ENCODE measurements around the gene LAMTOR1.

Gene LAMTOR1

GRCh38 chr11:72119198-72119597, 16.1 kb upstream of the LAMTOR1 start:
- no peak for DNase-seq (ENCODE audit: low read depth in 3 of 3)

DNA sequence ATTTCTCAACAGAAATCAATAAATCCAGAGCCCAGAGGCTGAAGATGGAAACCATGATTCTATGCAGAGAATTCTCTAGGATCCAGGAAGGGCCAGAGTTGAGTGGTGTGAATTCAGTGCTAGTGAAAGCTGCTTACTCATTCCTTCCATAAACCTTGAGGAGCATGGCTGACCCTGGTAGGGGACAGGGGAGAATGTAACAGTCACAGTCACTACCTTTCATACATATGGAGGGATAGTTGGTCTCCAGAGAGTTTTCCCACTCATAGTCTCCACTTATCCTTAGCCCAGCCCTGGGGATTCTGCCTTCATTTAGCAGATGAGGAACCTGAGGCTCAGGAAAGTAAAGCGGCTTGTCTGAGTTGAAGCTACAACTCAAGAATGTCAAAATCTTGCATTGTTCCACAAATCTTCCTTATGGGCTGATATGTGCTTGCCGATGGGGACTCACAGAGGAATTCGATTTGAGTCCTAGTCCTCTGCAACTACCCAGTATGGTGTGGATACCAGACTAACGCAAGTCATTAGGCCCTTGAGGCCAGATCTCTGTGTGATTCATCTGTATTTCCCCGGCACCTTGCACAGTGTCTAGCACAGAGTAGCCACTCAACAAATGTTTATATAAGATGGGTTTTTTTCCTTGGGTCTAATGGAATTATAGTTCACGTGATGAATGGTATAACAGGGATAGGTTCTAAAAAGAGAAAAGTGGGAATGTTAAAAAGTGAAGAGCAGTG, 13.1 kb upstream of the LAMTOR1 start:
- DNase-seq (ENCODE audit: low read depth in 3 of 3) = no peak

DNA sequence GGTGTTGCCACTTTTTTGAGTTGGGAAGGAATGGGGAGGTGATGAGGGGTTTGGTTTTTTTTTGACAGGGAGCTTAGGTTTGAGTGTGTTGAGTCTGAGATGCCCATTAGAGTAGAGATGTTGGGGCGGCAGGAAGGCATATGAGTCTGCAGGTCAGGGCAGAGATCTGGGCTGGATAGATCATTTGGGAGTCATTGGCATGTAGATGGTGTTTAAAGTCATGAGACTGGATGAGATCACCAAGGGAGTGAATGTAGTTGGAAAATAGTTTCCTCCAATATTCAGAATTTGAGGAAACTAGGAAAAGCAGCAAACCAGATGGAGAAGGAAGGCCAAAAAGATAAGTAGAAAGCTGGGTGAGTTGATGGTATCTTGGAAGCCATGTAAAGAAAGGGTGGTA, 11.5 kb upstream of the LAMTOR1 start:
- no peak for DNase-seq (ENCODE audit: low read depth in 3 of 3)

DNA sequence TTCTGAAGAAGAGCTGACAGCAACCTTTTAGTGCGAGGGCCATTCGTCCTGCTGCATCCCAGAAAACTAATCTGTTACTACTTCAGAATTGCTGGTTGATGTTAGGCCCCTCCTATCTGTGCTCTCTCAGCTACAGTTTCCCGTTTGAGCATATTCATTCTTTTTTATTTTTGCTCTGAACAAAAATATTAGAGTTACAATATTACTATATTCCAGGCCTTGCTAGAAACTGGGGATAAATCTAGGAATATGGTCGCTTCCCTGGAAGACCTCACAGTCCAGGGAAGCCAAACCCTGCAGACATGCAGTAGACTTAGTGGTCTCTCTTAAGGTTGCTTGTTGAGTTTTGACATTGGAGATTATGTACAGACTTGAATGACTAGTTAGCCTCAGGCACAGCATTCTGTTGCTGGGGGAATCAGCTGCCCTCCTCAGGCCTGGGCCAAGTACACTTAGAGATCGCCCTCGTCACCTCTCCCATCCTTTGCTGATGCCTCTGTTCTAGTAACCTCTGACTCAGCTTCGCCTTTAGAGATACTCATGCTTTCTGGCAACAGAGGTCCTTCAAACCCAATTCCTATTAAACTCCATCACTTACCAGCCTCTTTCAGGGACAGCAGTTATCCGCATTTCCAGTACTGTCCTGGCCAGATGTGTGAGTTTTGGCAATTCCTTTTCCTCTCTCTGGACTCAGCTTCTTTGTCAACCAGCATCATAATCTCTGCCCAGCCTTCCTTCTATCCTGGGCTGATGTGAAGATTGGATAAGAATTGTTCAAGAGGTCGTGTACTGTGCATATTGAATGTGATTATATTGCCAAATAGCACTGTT, 10.1 kb upstream of the LAMTOR1 start:
- no peak for DNase-seq (ENCODE audit: low read depth in 3 of 3)

DNA sequence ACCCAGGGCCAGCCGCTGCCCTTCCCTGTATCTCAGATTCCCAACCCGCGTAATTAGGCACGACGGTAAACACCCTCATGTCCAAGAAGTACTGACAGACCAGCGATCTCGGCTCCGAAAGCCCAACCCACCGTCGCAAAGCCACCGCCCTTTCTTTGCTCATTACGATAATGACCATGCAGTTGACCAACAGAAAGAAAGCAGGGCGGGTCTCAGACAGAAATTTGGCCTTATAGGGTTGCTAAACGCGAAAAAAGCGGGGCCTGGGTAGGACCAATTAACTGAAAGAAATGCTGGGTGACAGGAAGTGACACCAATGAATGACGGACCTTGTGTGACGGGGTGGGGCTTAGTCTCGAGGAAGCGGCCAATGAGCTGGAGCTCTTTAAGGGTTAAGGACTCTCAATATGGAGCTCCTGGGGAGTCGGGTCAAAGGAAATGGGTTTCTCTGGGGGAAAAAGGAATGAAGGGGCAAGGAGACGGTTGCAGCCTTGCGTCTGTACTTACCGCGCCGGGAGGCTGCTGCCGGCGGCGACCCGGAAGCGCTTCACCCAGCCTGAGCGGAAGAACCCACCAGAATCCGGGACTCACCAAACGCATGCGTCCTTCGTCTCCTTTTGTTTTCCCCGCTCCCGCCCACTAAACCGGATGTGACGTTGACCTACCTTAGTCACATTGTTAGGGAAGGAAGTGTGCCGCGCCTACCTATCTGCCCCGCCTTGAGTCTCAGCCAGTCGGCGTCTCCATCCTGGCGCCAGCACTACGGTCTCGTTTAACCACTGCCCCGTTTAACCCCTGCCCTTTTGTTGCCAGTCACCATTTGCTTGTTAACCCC, 9.3 kb upstream of the LAMTOR1 start, which contains the start of gene ANAPC15:
ANAPC15 (minus strand) TSS at position 553 of the 835 bp plus-strand sequence. CDS start 1,419 bp downstream, outside the sequence.
- DNase-seq (ENCODE audit: low read depth in 3 of 3) = peak; percentile 89 to 97 (median 97)

GRCh38 chr11:72111300-72112142, 8.4 kb upstream of the LAMTOR1 start:
- no peak for DNase-seq (ENCODE audit: low read depth in 3 of 3)

DNA sequence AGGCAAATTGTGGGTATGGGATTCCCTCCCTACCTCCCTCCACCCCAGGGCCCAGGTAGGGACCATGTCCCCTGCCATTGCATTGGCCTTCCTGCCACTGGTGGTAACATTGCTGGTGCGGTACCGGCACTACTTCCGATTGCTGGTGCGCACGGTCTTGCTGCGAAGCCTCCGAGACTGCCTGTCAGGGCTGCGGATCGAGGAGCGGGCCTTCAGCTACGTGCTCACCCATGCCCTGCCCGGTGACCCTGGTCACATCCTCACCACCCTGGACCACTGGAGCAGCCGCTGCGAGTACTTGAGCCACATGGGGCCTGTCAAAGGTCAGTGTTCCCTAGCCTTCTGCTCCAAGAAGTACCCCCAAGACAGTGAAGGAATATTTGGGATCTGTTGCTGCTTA, 2.8 kb upstream of the LAMTOR1 start, which contains the start of gene TOMT:
TOMT (plus strand) TSS at position 37 of the 400 bp plus-strand sequence; CDS start at position 65, 28 bp downstream.
- DNase-seq (ENCODE audit: low read depth in 3 of 3) = no peak

DNA sequence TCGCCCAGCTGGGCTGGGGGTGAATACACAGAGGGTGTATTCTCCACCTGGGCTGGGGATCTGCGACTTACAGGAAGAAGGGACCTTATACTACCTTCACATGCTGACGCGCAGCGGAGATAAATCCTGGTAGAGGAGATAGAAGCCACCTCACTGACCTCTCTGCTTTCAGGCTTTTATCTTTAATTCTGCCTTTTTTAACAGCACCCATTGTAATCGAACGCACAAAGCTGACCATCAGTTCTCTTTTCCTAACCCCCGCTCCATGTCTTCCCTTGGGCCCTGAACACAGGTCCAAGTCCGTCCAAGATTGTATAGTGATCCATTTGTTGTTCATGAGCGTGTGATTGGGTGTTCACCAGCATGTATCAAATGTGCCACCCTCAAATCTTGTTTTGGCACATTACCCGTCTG, 664 bp upstream of the LAMTOR1 start:
- no peak for DNase-seq (ENCODE audit: low read depth in 3 of 3)

- no peak for DNase-seq (ENCODE audit: low read depth in 3 of 3)
Observed at GRCh38 chr11:72102631-72102945, 509 bp downstream of the LAMTOR1 start.

GRCh38 chr11:72102162-72102561, 935 bp downstream of the LAMTOR1 start:
- DNase-seq (ENCODE audit: low read depth in 3 of 3) = no peak

DNA sequence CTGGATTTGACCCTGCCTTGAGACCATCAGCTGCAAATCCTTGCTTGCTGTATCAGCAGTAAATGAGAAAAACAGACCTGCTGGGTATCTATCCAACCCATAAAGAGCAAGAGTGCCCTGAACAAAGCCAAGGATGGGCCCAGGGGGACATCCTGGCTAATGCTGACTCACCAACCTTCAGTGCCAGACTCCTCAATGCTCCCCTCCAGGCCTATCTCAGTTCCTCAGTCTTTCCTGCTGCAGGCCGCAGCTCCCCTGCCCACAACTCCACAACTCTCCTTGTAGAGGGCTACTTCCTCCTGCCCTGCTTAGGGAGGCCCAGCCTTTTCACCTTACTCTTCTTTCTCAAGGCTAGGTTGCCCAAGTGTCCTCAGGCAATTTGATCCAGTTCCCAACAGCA, 2.6 kb downstream of the LAMTOR1 start:
- no peak for DNase-seq (ENCODE audit: low read depth in 3 of 3)

DNA sequence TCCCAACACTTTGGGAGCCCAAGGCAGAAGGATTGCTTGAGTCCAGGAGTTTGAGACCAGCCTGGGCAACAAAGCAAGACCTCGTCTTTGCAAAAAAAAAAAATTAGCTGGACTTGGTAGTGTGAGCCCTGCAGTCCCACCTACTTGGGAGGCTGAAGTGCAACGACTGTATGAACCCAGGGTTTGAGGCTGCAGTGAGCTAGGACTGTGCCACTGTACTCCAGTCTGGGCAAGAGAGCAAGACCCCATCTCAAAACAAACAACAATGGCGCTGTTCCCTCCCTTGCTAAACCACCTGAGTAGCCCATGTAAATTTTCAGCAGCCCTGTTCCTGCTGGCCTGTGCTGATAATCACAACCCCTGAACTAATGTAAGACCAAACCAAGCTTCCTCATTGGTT, 3.1 kb downstream of the LAMTOR1 start:
- DNase-seq (ENCODE audit: low read depth in 3 of 3) = no peak

- DNase-seq (ENCODE audit: low read depth in 3 of 3) = no peak
Observed at GRCh38 chr11:72098741-72099140, 4.4 kb downstream of the LAMTOR1 start.

GRCh38 chr11:72091292-72091691, 11.8 kb downstream of the LAMTOR1 start:
- peak; percentile 29 to 56 (median 52) for DNase-seq (ENCODE audit: low read depth in 3 of 3)

DNA sequence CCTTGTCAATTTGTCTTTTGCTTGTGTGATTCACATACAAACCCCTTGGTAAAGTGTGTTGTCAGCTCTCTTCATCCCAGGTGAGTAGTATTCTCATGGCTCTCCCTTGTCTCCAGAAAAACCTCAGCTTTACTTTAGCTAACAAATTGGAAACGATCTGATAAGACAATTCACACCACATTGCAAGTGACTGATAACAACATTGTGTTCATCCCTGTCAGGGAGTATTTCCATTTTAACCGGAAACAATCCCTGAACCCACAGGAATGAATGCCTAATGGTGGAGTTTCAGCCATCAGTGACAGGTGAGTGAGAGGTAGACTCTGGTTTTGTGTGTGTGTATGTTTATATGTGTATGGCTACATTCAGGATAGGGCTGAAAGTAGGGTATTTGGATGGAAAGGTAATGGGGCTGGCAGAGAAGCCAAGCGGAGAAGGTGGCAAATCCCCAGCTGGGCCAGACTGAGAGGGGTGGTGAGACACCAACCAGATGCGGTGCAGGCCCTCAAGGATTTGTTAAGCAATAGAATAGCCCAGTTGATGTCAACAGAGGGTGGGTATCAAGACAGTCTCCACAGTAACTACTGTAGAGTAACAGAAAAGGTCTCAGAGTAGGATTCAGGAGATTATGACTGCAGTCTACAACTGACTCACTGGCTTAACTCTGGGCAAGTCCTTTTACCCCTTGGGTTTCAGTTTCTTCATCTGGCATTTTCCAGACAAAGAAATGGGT, 14.9 kb downstream of the LAMTOR1 start:
- DNase-seq (ENCODE audit: low read depth in 3 of 3) = no peak

DNA sequence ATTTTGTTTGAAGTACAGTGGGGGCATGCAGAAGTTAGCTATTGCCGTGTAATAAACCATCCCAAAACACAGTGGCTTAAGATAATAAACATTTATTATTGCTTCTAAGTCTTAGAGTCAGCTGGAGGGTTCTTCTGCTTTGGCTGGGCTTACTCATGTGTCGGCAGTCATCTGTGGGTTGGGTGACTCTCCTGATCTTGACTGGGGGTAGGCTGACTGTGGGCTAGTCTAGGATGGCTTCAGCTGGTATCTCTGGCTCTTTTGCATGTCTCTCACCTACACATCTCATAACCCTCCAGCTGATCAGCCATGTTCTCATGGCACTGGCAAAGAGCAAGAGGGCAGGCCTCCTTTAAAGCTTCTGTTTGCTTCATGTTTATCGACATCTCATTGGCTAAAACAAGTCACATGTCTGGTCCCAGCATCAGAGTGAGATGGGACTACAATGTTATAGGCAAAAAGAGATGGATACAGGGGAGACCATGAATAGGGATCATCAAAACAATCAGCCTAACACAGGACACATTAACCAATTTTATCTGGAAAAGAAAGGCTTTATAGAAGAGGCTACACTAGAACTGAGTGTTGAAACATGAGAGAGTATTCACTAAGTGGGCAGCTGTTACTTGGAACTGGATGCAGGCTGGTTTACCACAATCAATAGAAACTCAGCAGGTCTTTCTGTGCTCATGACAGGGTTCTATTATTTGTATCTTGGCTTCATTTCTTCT, 17.3 kb downstream of the LAMTOR1 start:
- no peak for DNase-seq (ENCODE audit: low read depth in 3 of 3)

DNA sequence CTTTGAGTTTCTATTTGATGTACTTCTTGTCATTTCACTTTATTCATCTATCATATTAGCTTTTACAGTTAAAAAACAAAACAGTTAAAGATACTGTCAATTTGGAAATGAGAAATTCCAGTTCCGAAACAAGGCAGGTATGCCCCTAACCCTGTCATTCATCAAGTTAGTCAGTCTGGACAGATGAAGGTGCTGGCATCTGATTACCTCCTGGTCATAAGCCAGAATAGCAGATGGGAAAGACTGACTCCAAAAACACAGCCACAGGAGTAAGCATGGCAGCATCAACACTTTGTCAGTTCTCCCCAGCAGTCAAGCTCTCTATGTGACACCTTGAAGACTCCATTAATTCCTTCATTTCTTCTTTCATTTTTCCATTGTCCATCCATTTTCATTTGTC, 18.1 kb downstream of the LAMTOR1 start:
- DNase-seq (ENCODE audit: low read depth in 3 of 3) = no peak

- DNase-seq (ENCODE audit: low read depth in 3 of 3) = no peak
Observed at GRCh38 chr11:72084076-72084475, 19.0 kb downstream of the LAMTOR1 start.

- no peak for DNase-seq (ENCODE audit: low read depth in 3 of 3)
Observed at GRCh38 chr11:72083414-72083813, 19.7 kb downstream of the LAMTOR1 start.
